Body of pancreas (tissue), 4 donors: ENCODE results near the gene EEF2. TPM values are rescaled to one million over a fixed set of nuclear protein-coding genes. Genes with fewer than 3 reads are reported as not detected.
"Not testable (repeated sequence)": the region's sequence is repeated elsewhere in the genome, so short reads cannot be mapped to it uniquely, and the experiment has no call there.

Experiments used
- ATAC-seq: fragments of 150-250 bp; one replicate; pipeline ENCODE4 v1.9.1; 2016
- DNase-seq, 4 donors: peaks; one replicate each; pipeline ENCODE4 v3.0.0-alpha.2; 2019
- H3K27ac ChIP-seq, 4 donors: fragments of 200-600 bp; sonication (generic); 1 replicate in 3 of 4; 2 replicates in 1 of 4; pipeline versions ENCODE4 v1.5.1 to v1.6.1; 2016 to 2019; ENCODE audit warnings: mild to moderate bottlenecking in 1 of 4, mixed read lengths in 1 of 4, moderate library complexity in 1 of 4
- H3K27me3 ChIP-seq, 2 donors: fragments of 200-600 bp; sonication (generic); one replicate each; pipeline ENCODE4 v1.6.0; 2016; ENCODE audit warnings: mild to moderate bottlenecking in 1 of 2
- H3K36me3 ChIP-seq, 2 donors: fragments of 200-600 bp; sonication (generic); replicated peaks in 1 of 2; 2 replicates each; pipeline ENCODE4 v1.5.1; 2016; ENCODE audit warnings: low read depth in 2 of 2; ENCODE audit not compliant: insufficient read depth in 1 of 2
- H3K4me1 ChIP-seq: fragments of 200-600 bp; sonication (generic); one replicate; pipeline ENCODE4 v1.6.0; 2016
- H3K4me3 ChIP-seq, 2 donors: fragments of 200-600 bp; sonication (generic); 1 replicate in 1 of 2; 2 replicates in 1 of 2; pipeline ENCODE4 v1.5.1; 2016 to 2019
- H3K9me3 ChIP-seq, 3 donors: fragments of 200-600 bp; sonication (generic); 1 replicate in 2 of 3; 2 replicates in 1 of 3; pipeline ENCODE4 v1.5.1; 2016
- POLR2A ChIP-seq, 3 donors: fragments of 450-650 bp; IDR thresholded peaks; one replicate each; pipeline ENCODE4 v1.6.1; 2016; ENCODE audit warnings: antibody characterized with exemption in 3 of 3, mild to moderate bottlenecking in 2 of 3
- WGBS, 2 donors: methylation state at CpG; one replicate each; pipeline ENCODE4 v1.1.5; 2017; 5-methylcytosine and 5-hydroxymethylcytosine counted together
- intact Hi-C: fragments of 100-400 bp; cut with DNase I; formaldehyde crosslinking; loops from one replicate; pipeline ENCODE4 v1.15.1; 2023
- total RNA-seq, 2 donors: library from RNA; depleted of rRNA; stranded (reverse); fragments of >200 nt; gene quantifications; one replicate each; pipeline ENCODE4 v1.1.0, GENCODE V29; 2016
- TF ChIP-seq, protein P1 (sequence below), 7 experiments: fragments of 450-650 bp in 4 of 7; fragments of 200-600 bp in 3 of 7; sonication (generic) in 3 of 7; IDR thresholded peaks; one replicate each; pipeline ENCODE4 v1.5.1; 2016 to 2019; ENCODE audit warnings: antibody characterized with exemption in 7 of 7

The EEF2 gene
- total RNA-seq, 2 donors from 2014 or later, result 1,656 to 1,704 TPM

DNA sequence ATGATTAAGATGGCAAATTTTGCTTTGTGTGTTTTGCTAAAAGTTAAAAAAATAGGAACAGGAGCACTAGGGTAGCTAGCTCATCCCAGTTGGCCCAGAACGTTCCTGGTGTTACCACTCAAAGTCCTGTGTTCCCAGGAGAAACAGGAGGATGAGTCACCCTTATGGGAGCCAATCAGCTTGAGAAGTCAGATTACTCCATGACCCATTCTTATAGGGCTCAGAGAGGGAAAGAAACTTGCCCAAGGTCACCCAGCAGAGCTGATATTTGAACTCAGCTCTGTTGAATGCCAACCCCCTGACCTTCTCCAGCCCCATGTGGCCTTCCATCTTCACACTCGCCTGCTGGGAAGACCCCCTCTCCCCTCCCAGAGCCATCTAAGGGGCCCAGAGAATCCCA, 39.4 kb downstream of the EEF2 start:
- Histone ChIP-seq H3K27ac (no peak overlapping the region), H3K9me3 (no peaks in the 10 kb centered on the region), H3K27me3 (no peaks in the 10 kb centered on the region), H3K36me3 (no peaks in the 10 kb centered on the region), H3K4me1 (peaks cover 11% of the 10 kb centered on the region), H3K4me3 (no peak overlapping the region)
- intact Hi-C loops, result no loop called here
- 49 to 50% methylated on average over 2 of the region's 2 CpGs for WGBS, 2 donors
- ATAC-seq, result no peak
- no peak for DNase-seq
- TF ChIP-seq, protein P1, sequence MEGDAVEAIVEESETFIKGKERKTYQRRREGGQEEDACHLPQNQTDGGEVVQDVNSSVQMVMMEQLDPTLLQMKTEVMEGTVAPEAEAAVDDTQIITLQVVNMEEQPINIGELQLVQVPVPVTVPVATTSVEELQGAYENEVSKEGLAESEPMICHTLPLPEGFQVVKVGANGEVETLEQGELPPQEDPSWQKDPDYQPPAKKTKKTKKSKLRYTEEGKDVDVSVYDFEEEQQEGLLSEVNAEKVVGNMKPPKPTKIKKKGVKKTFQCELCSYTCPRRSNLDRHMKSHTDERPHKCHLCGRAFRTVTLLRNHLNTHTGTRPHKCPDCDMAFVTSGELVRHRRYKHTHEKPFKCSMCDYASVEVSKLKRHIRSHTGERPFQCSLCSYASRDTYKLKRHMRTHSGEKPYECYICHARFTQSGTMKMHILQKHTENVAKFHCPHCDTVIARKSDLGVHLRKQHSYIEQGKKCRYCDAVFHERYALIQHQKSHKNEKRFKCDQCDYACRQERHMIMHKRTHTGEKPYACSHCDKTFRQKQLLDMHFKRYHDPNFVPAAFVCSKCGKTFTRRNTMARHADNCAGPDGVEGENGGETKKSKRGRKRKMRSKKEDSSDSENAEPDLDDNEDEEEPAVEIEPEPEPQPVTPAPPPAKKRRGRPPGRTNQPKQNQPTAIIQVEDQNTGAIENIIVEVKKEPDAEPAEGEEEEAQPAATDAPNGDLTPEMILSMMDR (IDR thresholded peaks at IDR 0.05), result no peak
- no peak for TF ChIP-seq POLR2A (IDR thresholded peaks at IDR 0.05)

DNA sequence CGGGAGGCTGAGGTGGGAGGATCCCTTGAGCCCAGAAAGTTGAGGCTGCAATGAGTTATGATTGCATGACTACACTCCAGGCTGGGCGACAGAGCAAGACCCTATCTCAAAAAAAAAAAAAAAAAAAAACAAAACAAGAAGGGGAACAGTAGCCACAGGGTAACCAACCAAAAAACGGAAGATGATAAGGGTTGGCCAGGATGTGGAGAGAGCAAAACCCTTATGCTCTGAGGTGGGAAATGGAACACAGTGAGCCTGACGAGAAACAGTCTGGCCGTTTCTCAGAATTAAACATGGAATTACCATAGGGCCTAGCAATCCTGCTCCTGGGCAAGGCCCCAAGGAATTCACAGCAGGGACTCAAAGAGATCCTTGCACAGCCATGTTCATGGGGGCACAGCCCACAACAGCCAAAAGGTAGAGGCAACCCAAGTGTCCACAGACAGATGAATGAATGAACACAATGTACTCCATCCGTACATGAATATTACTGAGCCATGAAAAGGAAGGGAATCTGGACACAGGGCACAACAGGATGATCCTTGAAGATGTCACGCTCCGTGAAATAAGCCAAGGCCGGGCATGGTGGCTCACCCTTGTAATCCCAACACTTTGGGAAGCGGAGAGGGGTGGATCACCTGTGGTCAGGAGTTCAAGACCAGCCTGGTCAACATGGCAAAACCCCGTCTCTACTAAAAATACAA, 41.1 kb downstream of the EEF2 start:
- WGBS, 2 donors, result 78 to 82% methylated on average over 8 to 11 of the region's 11 CpGs

GRCh38 chr19:3942790-3943409, 42.4 kb downstream of the EEF2 start:
- no peaks in the 10 kb centered on the region for H3K36me3 ChIP-seq
- intact Hi-C loops, result no loop called here

More for the DNA sequence above, 41.1 kb downstream of the EEF2 start:
- H3K36me3 ChIP-seq, result no peaks in the 10 kb centered on the region
- no peak overlapping the region for H3K4me3 ChIP-seq
- H3K4me1 ChIP-seq, result no peaks in the 10 kb centered on the region
- no peaks in the 10 kb centered on the region for H3K9me3 ChIP-seq
- no peak overlapping the region for H3K27ac ChIP-seq
- DNase-seq (no peak), ATAC-seq (no peak)
- no peaks in the 10 kb centered on the region for H3K27me3 ChIP-seq
- intact Hi-C loops, result no loop called here
- TF ChIP-seq POLR2A (IDR thresholded peaks at IDR 0.05), result no peak
- TF ChIP-seq, protein P1 (IDR thresholded peaks at IDR 0.05), result no peak

DNA sequence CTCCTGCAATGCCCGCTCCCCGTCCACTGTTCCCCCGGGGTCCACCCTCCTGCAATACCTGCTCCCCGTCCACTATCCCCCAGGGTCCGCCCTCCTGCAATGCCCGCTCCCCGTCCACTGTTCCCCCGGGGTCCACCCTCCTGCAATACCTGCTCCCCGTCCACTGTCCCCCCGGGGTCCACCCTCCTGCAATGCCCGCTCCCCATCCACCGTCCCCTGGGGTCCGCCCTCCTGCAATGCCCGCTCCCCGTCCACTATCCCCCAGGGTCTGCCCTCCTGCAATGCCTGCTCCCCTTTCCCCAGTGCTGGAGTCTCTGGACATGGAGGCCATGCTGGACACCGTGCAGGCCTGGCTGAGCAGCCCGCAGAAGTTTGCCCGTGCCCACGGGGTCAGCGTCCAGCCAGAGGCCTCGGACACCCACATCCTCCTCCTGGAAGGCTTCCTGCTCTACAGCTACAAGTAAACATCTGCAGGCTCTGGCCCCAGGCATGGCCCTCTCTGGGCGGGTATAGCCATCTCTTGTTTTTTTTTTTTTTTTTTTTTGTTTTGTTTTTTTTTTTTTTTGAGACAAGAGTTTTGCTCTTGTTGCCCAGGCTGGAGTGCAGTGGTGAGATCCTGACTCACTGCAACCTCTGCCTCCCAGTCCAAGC, 46.8 kb downstream of the EEF2 start:
- WGBS, 2 donors, result 83 to 84% methylated on average over 21 to 22 of the region's 22 CpGs
- DNase-seq, ATAC-seq, H3K36me3 ChIP-seq, H3K9me3 ChIP-seq, intact Hi-C loops, H3K4me3 ChIP-seq, H3K4me1 ChIP-seq, H3K27me3 ChIP-seq, H3K27ac ChIP-seq: not testable (repeated sequence)

More at GRCh38 chr19:3942790-3943409, 42.4 kb downstream of the EEF2 start:
- 83 to 94% methylated on average over 8 of the region's 8 CpGs for WGBS, 2 donors
- TF ChIP-seq POLR2A (IDR thresholded peaks at IDR 0.05), result no peak
- TF ChIP-seq, protein P1 (IDR thresholded peaks at IDR 0.05), result no peak
- ATAC-seq (no peak), DNase-seq (no peak)
- Histone ChIP-seq H3K9me3 (no peaks in the 10 kb centered on the region), H3K27me3 (no peaks in the 10 kb centered on the region), H3K27ac (no peak overlapping the region), H3K4me1 (no peaks in the 10 kb centered on the region), H3K4me3 (no peak overlapping the region)
